Stomach (tissue), 9 donors: ENCODE results near the gene RALGAPB. TPM values are rescaled to one million over a fixed set of nuclear protein-coding genes. Genes with fewer than 3 reads are reported as not detected.
A peak's percentile ranks its signal among the peaks of the same experiment; 100 is the strongest.
"Not testable (repeated sequence)": the region's sequence is repeated elsewhere in the genome, so short reads cannot be mapped to it uniquely, and the experiment has no call there.

Source experiments
- DNase-seq, 2 donors: peaks; one replicate each; pipeline versions ENCODE4 v3.0.0 to v3.0.0-alpha.2; 2013 to 2019
- H3K27ac ChIP-seq, 5 donors: fragments of 200-600 bp in 4 of 5; sonication (generic) in 4 of 5; one replicate each; pipeline ENCODE4 v1.5.1; 2013 to 2019; ENCODE audit warnings: mild to moderate bottlenecking in 1 of 5, moderate library complexity in 1 of 5
- H3K27me3 ChIP-seq, 3 donors: fragments of 200-600 bp; sonication (generic); one replicate each; pipeline ENCODE4 v1.5.1; 2017 to 2019; ENCODE audit warnings: mixed run types in 1 of 3
- H3K36me3 ChIP-seq, 4 donors: fragments of 200-600 bp; sonication (generic); 1 replicate in 3 of 4; 2 replicates in 1 of 4; pipeline ENCODE4 v1.5.1; 2016 to 2019
- H3K4me1 ChIP-seq, 4 donors: fragments of 200-600 bp; sonication (generic); one replicate each; pipeline ENCODE4 v1.5.1; 2016 to 2019
- H3K4me3 ChIP-seq, 4 donors: fragments of 200-600 bp; sonication (generic) in 3 of 4; one replicate each; pipeline ENCODE4 v1.5.1; 2016 to 2019; ENCODE audit warnings: mild to moderate bottlenecking in 1 of 4
- H3K9me3 ChIP-seq, 4 donors: fragments of 200-600 bp; sonication (generic); one replicate each; pipeline ENCODE4 v1.5.1; 2016 to 2019
- CTCF ChIP-seq, 7 experiments: fragments of 450-650 bp in 4 of 7; fragments of 200-600 bp in 3 of 7; sonication (generic) in 3 of 7; IDR thresholded peaks; one replicate each; pipeline ENCODE4 v1.5.1; 2016 to 2019; ENCODE audit warnings: antibody characterized with exemption in 7 of 7, control low read depth in 2 of 7, mild to moderate bottlenecking in 1 of 7
- EP300 ChIP-seq: sonication (generic); formaldehyde crosslinking; IDR thresholded peaks from one replicate; pipeline ENCODE4 v1.6.1; 2017; ENCODE audit warnings: antibody characterized with exemption
- POLR2A ChIP-seq, 4 donors: fragments of 450-650 bp; IDR thresholded peaks; one replicate each; pipeline ENCODE4 v1.6.1; 2016; ENCODE audit warnings: antibody characterized with exemption in 4 of 4, control low read depth in 2 of 4, mild to moderate bottlenecking in 1 of 4, moderate library complexity in 1 of 4
- POLR2AphosphoS5 ChIP-seq, 3 donors: sonication (generic); formaldehyde crosslinking; IDR thresholded peaks; one replicate each; pipeline ENCODE4 v1.6.1; 2016; ENCODE audit warnings: antibody characterized with exemption in 3 of 3
- WGBS, 5 donors: extraction: QIAGEN DNeasy Blood & Tissue Kit in 3 of 5; methylation state at CpG; one replicate each; pipeline versions ENCODE4 v1.1.5 to v1.1.7; 2013 to 2018; 5-methylcytosine and 5-hydroxymethylcytosine counted together
- intact Hi-C: fragments of 100-400 bp; cut with DNase I; formaldehyde crosslinking; loops from one replicate; pipeline ENCODE4 v1.15.1; 2023; ENCODE audit warnings: low total_unique reads
- polyA plus RNA-seq, 3 donors: library from polyadenylated mRNA; stranded (reverse); fragments of 200-250 nt; gene quantifications; one replicate each; pipeline ENCODE4 v1.2.3, GENCODE V29; 2013
- total RNA-seq, 5 donors: library from RNA; depleted of rRNA; stranded (reverse); fragments of >200 nt; gene quantifications; one replicate each; pipeline versions ENCODE4 v1.1.0 to v1.2.3, GENCODE V29; 2014 to 2016
- donor health status: healthy with polysubstance abuse.
- donor health status: Bipolar disorder and iron deficiency.
- donor health status: healthy.

Gene RALGAPB
- total and polyA plus RNA-seq, 8 donors: 5.4 to 57.5 (median 36.5) TPM

- Histone ChIP-seq H3K36me3 (peaks cover 34 to 41% (median 40%) of the 10 kb centered on the region in 4 donors), H3K4me3 (peak within 1 kb of the TSS; percentile 54 to 94 (median 84)), H3K9me3 (peaks cover 0 to 7% (median 2%) of the 10 kb centered on the region in 4 donors), H3K4me1 (peaks cover 6 to 41% (median 19%) of the 10 kb centered on the region in 4 donors), H3K27me3 (no peaks in the 10 kb centered on the region), H3K27ac (peak within 1 kb of the TSS; percentile 87 to 93 (median 87))
- DNase-seq: peak; percentile 93 to 97
- TF ChIP-seq EP300: no peak
- TF ChIP-seq CTCF (IDR thresholded peaks at IDR 0.05): peak in 5 of 7 experiments; percentile 97 to 99 (median 98)
- peak in 1 of 4 donors; percentile 45 for TF ChIP-seq POLR2A (IDR thresholded peaks at IDR 0.05)
- peak; percentile 92 to 98 (median 94) for TF ChIP-seq POLR2AphosphoS5 (IDR thresholded peaks at IDR 0.05)
- intact Hi-C loops: no loop called here
- 0 to 2% (median 1%) methylated on average over 54 to 65 of the region's 65 CpGs for WGBS, 5 donors
Observed at GRCh38 chr20:38434770-38435554, 37.7 kb upstream of the RALGAPB start, which contains the start of gene SNHG17. Gene SNHG17, minus strand, starts transcription at chr20:38435328.

- TF ChIP-seq EP300 (no peak), CTCF (IDR thresholded peaks at IDR 0.05) (peak in 1 of 7 experiments; percentile 24), POLR2AphosphoS5 (IDR thresholded peaks at IDR 0.05) (no peak), POLR2A (IDR thresholded peaks at IDR 0.05) (no peak)
- H3K36me3 ChIP-seq: peaks cover 28 to 35% (median 34%) of the 10 kb centered on the region in 4 donors
- H3K27ac ChIP-seq: peak overlapping the region in 3 of 5 donors; percentile 87
- 64 to 67% (median 67%) methylated on average over 6 of the region's 6 CpGs for WGBS, 5 donors
- no peaks in the 10 kb centered on the region for H3K27me3 ChIP-seq
- DNase-seq: no peak
- peaks cover 0 to 7% (median 2%) of the 10 kb centered on the region in 4 donors for H3K9me3 ChIP-seq
- intact Hi-C loops: no loop called here
- peaks cover 6 to 41% (median 19%) of the 10 kb centered on the region in 4 donors for H3K4me1 ChIP-seq
- peak overlapping the region in 1 of 4 donors; percentile 94 for H3K4me3 ChIP-seq
Observed at GRCh38 chr20:38435555-38435939, 37.1 kb upstream of the RALGAPB start.

- intact Hi-C loops: no loop called here
- TF ChIP-seq EP300: no peak
- TF ChIP-seq CTCF (IDR thresholded peaks at IDR 0.05): no peak
- TF ChIP-seq POLR2A (IDR thresholded peaks at IDR 0.05): no peak
- TF ChIP-seq POLR2AphosphoS5 (IDR thresholded peaks at IDR 0.05): no peak
- peaks cover 6 to 12% (median 11%) of the 10 kb centered on the region in 4 donors for H3K36me3 ChIP-seq
- DNase-seq: no peak
- peaks cover 2 to 20% (median 15%) of the 10 kb centered on the region in 4 donors for H3K4me1 ChIP-seq
- no peaks in the 10 kb centered on the region for H3K9me3 ChIP-seq
- H3K4me3 ChIP-seq: no peak overlapping the region
- H3K27me3 ChIP-seq: peaks cover 0 to 5% (median 0%) of the 10 kb centered on the region in 3 donors
- 75 to 88% (median 84%) methylated on average over 6 of the region's 6 CpGs for WGBS, 5 donors
- no peak overlapping the region for H3K27ac ChIP-seq
Observed at GRCh38 chr20:38437796-38438195, 34.8 kb upstream of the RALGAPB start.

GRCh38 chr20:38441110-38441509 is 31.5 kb upstream of the RALGAPB start:
- H3K27ac ChIP-seq, H3K4me1 ChIP-seq, H3K36me3 ChIP-seq, H3K27me3 ChIP-seq, intact Hi-C loops, H3K4me3 ChIP-seq, H3K9me3 ChIP-seq, DNase-seq: not testable (repeated sequence)
- 89 to 97% (median 93%) methylated on average over 7 to 8 of the region's 8 CpGs for WGBS, 5 donors
